ENCODE results near the gene ARMC2. TPM values are rescaled to one million over a fixed set of nuclear protein-coding genes. Genes with fewer than 3 reads are reported as not detected.

Gene ARMC2
- total RNA-seq, 6 donors from 2014 or later = 4.1 to 24.0 (median 7.8) TPM

- no peaks in the 10 kb centered on the region for H3K27me3 ChIP-seq
- 58 to 74% methylated on average over 1 of the region's 1 CpG for WGBS, 2 donors
Observed at GRCh38 chr6:108983151-108983550, 134.9 kb downstream of the ARMC2 start.

GRCh38 chr6:108985301-108985700 lies 137.1 kb downstream of the ARMC2 start:
- TF ChIP-seq POLR2AphosphoS5 (IDR thresholded peaks at IDR 0.05) (no peak), EP300 (IDR thresholded peaks at IDR 0.05) (no peak), POLR2A (IDR thresholded peaks at IDR 0.05) (no peak), CTCF (IDR thresholded peaks at IDR 0.05) (no peak)
- Histone ChIP-seq H3K4me3 (no peak overlapping the region), H3K27me3 (no peaks in the 10 kb centered on the region), H3K4me1 (peaks cover 0 to 9% (median 0%) of the 10 kb centered on the region in 4 donors), H3K36me3 (peaks cover 8 to 42% (median 16%) of the 10 kb centered on the region in 4 donors), H3K9me3 (no peaks in the 10 kb centered on the region), H3K27ac (peak overlapping the region in 1 of 4 donors; percentile 23)
- DNase-seq (no peak), ATAC-seq (ENCODE audit: low FRiP score in 2 of 2) (no peak)

More at GRCh38 chr6:108983151-108983550, 134.9 kb downstream of the ARMC2 start:
- Histone ChIP-seq H3K9me3 (no peaks in the 10 kb centered on the region), H3K27ac (no peak overlapping the region), H3K36me3 (peaks cover 0 to 23% (median 3%) of the 10 kb centered on the region in 4 donors), H3K4me3 (no peak overlapping the region), H3K4me1 (peaks cover 0 to 3% (median 0%) of the 10 kb centered on the region in 4 donors)
- ATAC-seq (ENCODE audit: low FRiP score in 2 of 2) (no peak), DNase-seq (no peak)
- no peak for TF ChIP-seq POLR2A (IDR thresholded peaks at IDR 0.05)
- no peak for TF ChIP-seq EP300 (IDR thresholded peaks at IDR 0.05)
- TF ChIP-seq CTCF (IDR thresholded peaks at IDR 0.05) = no peak
- TF ChIP-seq POLR2AphosphoS5 (IDR thresholded peaks at IDR 0.05) = no peak

- ATAC-seq (ENCODE audit: low FRiP score in 2 of 2) (no peak), DNase-seq (no peak)
- H3K27ac ChIP-seq = peak overlapping the region in 1 of 4 donors; percentile 26
- no peaks in the 10 kb centered on the region for H3K9me3 ChIP-seq
- no peak overlapping the region for H3K4me3 ChIP-seq
- no peaks in the 10 kb centered on the region for H3K27me3 ChIP-seq
- TF ChIP-seq POLR2A (IDR thresholded peaks at IDR 0.05) (no peak), EP300 (IDR thresholded peaks at IDR 0.05) (no peak), CTCF (IDR thresholded peaks at IDR 0.05) (no peak), POLR2AphosphoS5 (IDR thresholded peaks at IDR 0.05) (no peak)
- peaks cover 17 to 61% (median 32%) of the 10 kb centered on the region in 4 donors for H3K36me3 ChIP-seq
- H3K4me1 ChIP-seq = peaks cover 0 to 9% (median 0%) of the 10 kb centered on the region in 4 donors
Observed at GRCh38 chr6:108987156-108987555, 138.9 kb downstream of the ARMC2 start.

DNA sequence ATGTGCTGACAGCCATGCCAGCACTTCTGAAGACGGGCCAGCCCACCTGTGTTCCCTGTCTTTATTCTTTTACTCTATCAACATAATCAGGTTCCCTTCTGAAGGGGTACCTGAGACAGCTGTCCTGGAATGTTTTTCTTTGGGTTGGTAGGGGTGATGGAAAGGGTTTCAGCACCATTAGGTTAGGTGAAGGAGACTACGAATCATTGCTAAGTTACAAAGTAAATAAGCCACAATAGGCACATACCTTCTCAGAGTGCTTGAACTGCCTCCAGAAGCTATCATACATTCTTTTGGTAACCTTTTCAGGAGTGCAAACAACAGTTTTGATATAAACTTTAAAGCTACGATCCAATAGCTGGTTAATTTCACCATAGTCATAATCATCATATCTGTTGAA lies 140.1 kb downstream of the ARMC2 start:
- peaks cover 28 to 72% (median 40%) of the 10 kb centered on the region in 4 donors for H3K36me3 ChIP-seq
- DNase-seq (no peak), ATAC-seq (ENCODE audit: low FRiP score in 2 of 2) (peak; percentile 53 to 94)
- peaks cover 0 to 9% (median 0%) of the 10 kb centered on the region in 4 donors for H3K4me1 ChIP-seq
- 66 to 71% methylated on average over 3 of the region's 3 CpGs for WGBS, 2 donors
- peak overlapping the region in 3 of 4 donors; percentile 21 to 42 (median 37) for H3K27ac ChIP-seq
- TF ChIP-seq EP300 (IDR thresholded peaks at IDR 0.05) (no peak), POLR2A (IDR thresholded peaks at IDR 0.05) (no peak), CTCF (IDR thresholded peaks at IDR 0.05) (no peak), POLR2AphosphoS5 (IDR thresholded peaks at IDR 0.05) (no peak)
- no peaks in the 10 kb centered on the region for H3K27me3 ChIP-seq
- no peaks in the 10 kb centered on the region for H3K9me3 ChIP-seq
- H3K4me3 ChIP-seq = no peak overlapping the region

- WGBS, 2 donors = 83% methylated on average over 4 to 5 of the region's 5 CpGs
- Histone ChIP-seq H3K27me3 (no peaks in the 10 kb centered on the region), H3K36me3 (peaks cover 28 to 77% (median 44%) of the 10 kb centered on the region in 4 donors), H3K4me3 (no peak overlapping the region), H3K4me1 (peaks cover 0 to 9% (median 0%) of the 10 kb centered on the region in 4 donors), H3K9me3 (no peaks in the 10 kb centered on the region), H3K27ac (peak overlapping the region; percentile 12 to 48 (median 34))
- ATAC-seq (ENCODE audit: low FRiP score in 2 of 2) = no peak
- no peak for TF ChIP-seq POLR2AphosphoS5 (IDR thresholded peaks at IDR 0.05)
- DNase-seq = no peak
Observed at GRCh38 chr6:108988765-108989164, 140.5 kb downstream of the ARMC2 start.
